GM23248 (cell line): ENCODE data around the gene CFAP54.

Experiments
- EZH2 ChIP-seq: fragments of 200-600 bp; sonication (generic); IDR thresholded peaks from 2 replicates; pipeline ENCODE4 v1.6.1; 2018; ENCODE audit warnings: antibody characterized with exemption, mild to moderate bottlenecking; ENCODE audit not compliant: insufficient read depth, poor library complexity, severe bottlenecking
- EZH2phosphoT487 ChIP-seq: fragments of 200-600 bp; sonication (generic); IDR thresholded peaks from 2 replicates; pipeline ENCODE4 v1.6.1; 2018; ENCODE audit warnings: antibody characterized with exemption, moderate library complexity, mild to moderate bottlenecking, low read depth; ENCODE audit not compliant: insufficient read depth

- TF ChIP-seq EZH2phosphoT487 (no peak), EZH2 (no peak)
Observed at GRCh38 chr12:96889273-96889933, 400.0 kb downstream of the CFAP54 start.
